ENCODE data around the gene GRHPR. TPM values are rescaled to one million over a fixed set of nuclear protein-coding genes. Genes with fewer than 3 reads are reported as not detected.

Gene GRHPR
- total and polyA plus RNA-seq, 2 of the 4 experiments (the other 2 are of a cell fraction): 182 to 191 TPM

GRCh38 chr9:37372839-37373238 lies 49.7 kb upstream of the GRHPR start:
- no peak overlapping the region for H2BK20ac ChIP-seq (ENCODE audit: low read depth, low read length)
- BruUV-seq (replicated peaks): no TSS peak
- TF ChIP-seq FOS (IDR thresholded peaks at IDR 0.05; ENCODE audit: low read depth, low read length): no peak
- no peak for TF ChIP-seq RCOR1 (IDR thresholded peaks at IDR 0.05; ENCODE audit: insufficient replicate concordance, low read length)
- no peak for TF ChIP-seq NFE2L2 (IDR thresholded peaks at IDR 0.05; ENCODE audit: low read depth, low read length)
- no peak overlapping the region for H4K8ac ChIP-seq (ENCODE audit: low read depth in 2 of 2, low read length in 2 of 2)
- H3K56ac ChIP-seq (ENCODE audit: extremely low read depth, insufficient read depth, low read length): no peak overlapping the region
- H3K27ac ChIP-seq (ENCODE audit: insufficient read depth, low read length): no peak overlapping the region
- H2AK5ac ChIP-seq (ENCODE audit: low read depth, low read length): no peak overlapping the region
- peaks cover 2% of the 10 kb centered on the region; the same call in 1 of the 2 replicates for H3K9me1 ChIP-seq (ENCODE audit: insufficient read depth, low read length)
- POLR2A ChIA-PET (ENCODE audit: unreplicated experiment): no interaction called here
- H4K20me1 ChIP-seq (ENCODE audit: insufficient read depth, low read length): no peaks in the 10 kb centered on the region; the same call in 1 of the 2 replicates
- no peak for DNase-seq
- ATAC-seq (ENCODE audit: low read depth): no peak
- H3K27me3 ChIP-seq (ENCODE audit: control insufficient read depth, insufficient read depth, low read length): peaks cover 12% of the 10 kb centered on the region
- no peaks in the 10 kb centered on the region for H3K79me1 ChIP-seq (ENCODE audit: low read depth in 1 of 2, low read length in 2 of 2)
- 0 out of 2 replicates have a peak, but pooled peaks cover 2% of the 10 kb centered on the region for H3K4me1 ChIP-seq (ENCODE audit: control insufficient read depth, insufficient read depth, low read length)
- no CpG with 5 or more reads among the region's 3 CpGs for WGBS, 2 experiments (ENCODE audit: extremely low coverage in 2 of 2, insufficient read length in 1 of 2)
- no peak overlapping the region for H2BK15ac ChIP-seq (ENCODE audit: low read depth, low read length)
- intact Hi-C loops (cut with micrococcal nuclease) (no loop called here), in situ Hi-C loops (cut with MboI; ENCODE audit: low sequenced_read_pairs) (loop anchor here (10.0 kb wide), 1 partner anchor 58 kb away; no protein-coding TSS in a partner anchor), dilution Hi-C loops (cut with HindIII; ENCODE audit: low sequenced_read_pairs, unreplicated experiment) (no loop called here)
- H3K4me3 ChIP-seq (ENCODE audit: insufficient read depth, low read depth, low read length): no peak overlapping the region
- no peak overlapping the region for H2AFZ ChIP-seq (replicated peaks; ENCODE audit: low read length, poor library complexity)
- no peak overlapping the region for H3K4ac ChIP-seq (ENCODE audit: low read depth, low read length)
- no peak overlapping the region for H2BK120ac ChIP-seq (ENCODE audit: low read depth, low read length)
- H2AK9ac ChIP-seq (replicated peaks; ENCODE audit: low read depth, low read length, poor library complexity): no peak overlapping the region
- H3K9me3 ChIP-seq (ENCODE audit: control insufficient read depth, insufficient read depth, low read length): no peaks in the 10 kb centered on the region
- no peaks in the 10 kb centered on the region for H3K36me3 ChIP-seq (ENCODE audit: control insufficient read depth, insufficient read depth, low read length)
- CTCF ChIA-PET: no interaction called here
- H3K14ac ChIP-seq (replicated peaks; ENCODE audit: low read depth, low read length): no peak overlapping the region
- no peak overlapping the region for H3K23ac ChIP-seq (ENCODE audit: low read depth, low read length)
- H4K91ac ChIP-seq (ENCODE audit: insufficient read depth, low read depth, low read length): no peak overlapping the region
- no peak overlapping the region for H3K9ac ChIP-seq (ENCODE audit: low read depth, low read length)
- H2BK5ac ChIP-seq (ENCODE audit: low read depth, low read length, poor library complexity, severe bottlenecking): no peak overlapping the region
- H3K4me2 ChIP-seq (ENCODE audit: low read depth, low read length): no peak overlapping the region
- H3K18ac ChIP-seq (ENCODE audit: low read depth, low read length): no peak overlapping the region
- H4K5ac ChIP-seq (ENCODE audit: low read depth, low read length): no peak overlapping the region
